HG03439 (cell line): ENCODE results near the gene CFAP57.

Experiments
- ATAC-seq: cut with Tn5 transposase; IDR thresholded peaks from one replicate; pipeline ENCODE4 v1.9.1; 2021; ENCODE audit warnings: mild to moderate bottlenecking, moderate library complexity; ENCODE audit not compliant: unreplicated experiment

Gene CFAP57

DNA sequence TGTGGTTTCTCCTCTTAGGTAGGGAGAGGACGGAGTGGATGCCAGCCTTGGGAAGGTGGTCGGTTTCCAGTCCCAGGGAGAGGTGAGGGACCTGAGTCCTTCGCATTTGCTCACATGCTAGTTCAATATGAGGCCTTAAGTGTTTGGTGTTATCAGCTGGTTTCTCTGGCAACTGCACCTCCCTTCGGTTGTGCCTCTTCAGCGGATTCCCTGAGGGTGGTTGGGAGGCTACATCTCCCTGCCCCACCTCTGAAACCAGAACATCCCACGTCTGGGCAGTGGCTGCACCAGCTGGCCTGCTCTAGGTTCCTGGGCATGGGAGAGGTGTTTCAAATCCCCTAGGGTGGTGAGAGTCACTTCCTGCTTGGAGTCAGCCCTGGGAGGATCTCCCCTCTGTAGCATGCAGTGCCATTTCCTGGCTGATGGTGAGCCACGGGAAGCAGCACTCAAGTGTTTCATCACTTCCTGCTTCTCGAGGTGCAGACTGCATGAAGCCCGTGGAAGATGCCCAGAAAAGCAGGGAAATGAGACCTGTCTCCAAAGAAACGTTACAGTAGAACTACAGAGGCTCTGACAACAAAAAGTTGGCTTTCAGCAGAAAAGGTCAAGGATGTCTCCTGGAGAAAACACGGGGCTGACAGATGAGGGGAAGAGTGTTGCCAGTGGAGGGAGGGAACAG lies 102.1 kb downstream of the CFAP57 start:
- no peak for ATAC-seq

DNA sequence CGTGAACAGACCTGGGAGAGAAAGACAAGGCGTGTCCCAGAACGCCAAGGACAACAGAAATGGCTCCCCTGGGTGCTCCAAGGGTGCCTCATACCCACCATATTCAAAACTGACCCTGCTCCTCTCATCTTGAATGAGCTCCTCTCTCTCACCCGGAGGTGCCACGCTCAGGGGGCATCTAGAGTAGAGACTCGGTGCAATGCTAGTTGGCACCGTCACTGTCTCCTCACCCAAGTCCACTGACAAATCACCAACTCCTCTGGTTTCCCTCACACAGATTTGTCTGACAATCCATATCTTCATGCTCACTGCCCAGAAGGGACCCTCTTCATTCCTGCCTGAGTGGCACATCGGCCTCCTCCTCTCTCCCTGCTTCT lies 102.7 kb downstream of the CFAP57 start:
- ATAC-seq, result no peak

DNA sequence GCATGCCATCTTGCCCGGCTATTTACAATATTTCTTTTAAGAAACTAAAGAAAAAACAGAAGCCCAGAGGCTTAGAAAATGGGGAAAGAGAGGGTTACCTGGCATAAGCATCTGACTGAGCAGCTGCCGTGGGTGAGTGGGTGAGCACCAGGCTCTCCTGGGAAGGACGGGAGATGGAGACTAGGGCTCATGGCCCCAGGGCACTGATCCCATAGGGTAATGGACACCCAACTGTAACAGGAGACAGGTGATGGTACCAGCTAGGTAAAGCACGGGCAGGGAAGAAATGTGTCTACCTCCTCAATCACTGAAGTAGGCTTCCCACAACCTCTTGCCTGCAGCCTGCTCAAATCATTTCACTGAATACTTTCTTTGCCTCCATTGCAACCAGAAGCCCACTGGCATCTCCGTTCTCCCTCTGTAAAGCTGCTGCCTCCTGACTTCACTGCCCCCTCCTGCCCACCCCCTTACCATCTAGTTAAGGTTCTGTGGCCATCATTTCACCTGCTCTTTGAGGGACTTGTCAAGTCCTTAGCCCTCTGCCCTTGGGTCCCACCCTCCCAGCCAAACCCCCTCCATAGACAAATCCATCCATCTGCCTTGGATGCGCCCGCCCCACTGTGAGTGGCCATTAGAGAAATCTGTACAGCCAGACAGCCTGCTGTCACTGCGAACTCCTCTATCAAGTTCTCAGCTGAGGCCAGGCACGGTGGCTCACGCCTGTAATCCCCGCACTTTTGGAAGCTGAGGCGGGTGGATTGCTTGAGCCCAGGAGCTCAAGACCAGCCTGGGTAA lies 103.9 kb downstream of the CFAP57 start:
- no peak for ATAC-seq

DNA sequence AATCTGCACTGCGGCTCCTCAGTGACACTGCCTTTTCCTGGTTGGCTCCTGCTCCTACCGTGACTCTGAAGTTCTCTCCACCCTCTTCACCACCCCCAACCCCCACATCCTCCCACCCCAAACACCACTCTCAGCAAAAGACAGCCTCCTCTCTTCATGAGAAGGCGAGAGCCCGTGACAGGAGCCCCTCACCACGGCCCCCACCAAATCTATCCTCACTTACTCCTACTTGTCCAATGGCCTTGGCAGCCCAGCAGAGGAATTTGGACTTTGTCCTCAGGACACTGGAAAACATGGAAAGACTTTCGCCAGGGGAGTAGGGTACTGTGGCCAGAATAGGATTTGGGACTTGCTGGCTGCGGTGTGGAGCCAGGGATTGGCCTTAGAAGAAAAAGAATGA lies 104.5 kb downstream of the CFAP57 start:
- no peak for ATAC-seq

DNA sequence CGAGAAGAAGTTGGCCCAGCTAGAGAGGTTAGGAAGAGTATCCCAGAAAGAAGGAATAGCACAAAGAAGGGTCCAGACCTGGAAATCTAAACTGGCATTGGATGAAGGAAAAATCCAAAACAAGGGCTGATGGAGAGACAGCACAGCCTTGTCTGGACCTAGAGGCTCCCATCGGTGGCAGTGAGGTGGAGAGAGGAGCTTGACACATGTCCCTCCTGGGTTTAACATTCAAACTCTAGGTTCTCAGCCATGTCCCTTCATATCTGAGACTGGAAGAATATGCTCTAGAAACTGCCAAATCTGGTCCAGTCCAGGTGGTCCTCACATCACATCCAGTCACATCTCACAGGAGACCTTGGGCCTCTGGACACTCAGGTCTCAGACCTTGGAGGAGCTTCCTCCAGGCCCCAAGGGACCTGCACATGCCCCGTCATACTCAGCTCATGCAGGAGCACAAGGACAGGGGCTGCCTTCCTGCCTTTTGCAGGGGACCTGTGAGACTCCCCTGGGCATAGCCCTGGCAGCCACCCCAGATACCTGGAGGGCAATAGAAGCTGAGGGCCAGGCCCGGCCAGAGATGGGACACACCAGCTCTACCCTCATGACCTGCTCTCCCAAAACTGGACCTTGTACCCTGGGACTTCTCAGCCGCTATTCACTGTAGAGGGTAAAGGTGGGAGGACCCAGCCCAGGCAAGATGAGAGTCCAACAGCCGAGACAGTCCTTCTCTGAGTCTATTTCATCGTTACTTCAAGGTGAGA lies 105.2 kb downstream of the CFAP57 start:
- no peak for ATAC-seq

DNA sequence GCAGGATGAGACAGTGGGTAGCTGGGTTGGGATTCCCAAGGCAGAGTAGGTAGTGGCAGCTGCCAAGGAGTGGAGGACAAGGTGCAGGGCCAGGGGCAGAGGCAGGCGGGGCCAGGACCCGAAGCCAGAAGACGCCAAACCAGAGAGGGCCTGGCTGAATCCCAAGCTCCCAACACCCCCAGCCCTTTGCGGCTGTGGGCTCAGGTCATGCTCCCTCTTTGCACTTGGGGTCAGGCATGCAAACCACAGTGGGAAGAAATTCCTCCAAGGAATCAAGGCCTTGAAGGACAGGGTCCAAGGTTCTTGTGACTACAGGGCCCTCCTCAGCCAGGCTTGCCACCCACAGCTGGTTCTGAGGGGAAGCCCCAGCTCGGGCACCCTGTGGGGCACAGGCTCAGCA lies 107.0 kb downstream of the CFAP57 start:
- ATAC-seq, result no peak

DNA sequence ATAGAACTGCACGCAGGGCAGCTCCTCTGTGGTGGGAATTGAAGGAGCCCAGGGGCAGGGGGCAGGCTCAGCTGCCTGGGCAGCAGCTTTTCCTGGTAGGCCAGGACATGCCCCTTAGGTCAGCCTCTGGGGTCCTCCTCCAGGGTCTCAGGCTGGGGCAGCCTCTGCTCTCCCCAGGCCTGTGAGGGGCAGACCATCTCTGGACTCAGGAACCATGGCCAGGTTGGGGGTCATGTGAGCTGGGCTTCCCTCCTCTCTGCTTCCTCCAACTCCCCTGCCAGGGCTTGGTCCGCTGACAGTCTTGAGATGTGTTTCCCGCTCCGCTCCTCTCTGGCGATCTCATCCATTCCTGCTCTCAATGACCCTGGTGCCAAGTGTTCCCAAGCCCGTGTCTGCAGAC lies 107.5 kb downstream of the CFAP57 start:
- ATAC-seq, result no peak

DNA sequence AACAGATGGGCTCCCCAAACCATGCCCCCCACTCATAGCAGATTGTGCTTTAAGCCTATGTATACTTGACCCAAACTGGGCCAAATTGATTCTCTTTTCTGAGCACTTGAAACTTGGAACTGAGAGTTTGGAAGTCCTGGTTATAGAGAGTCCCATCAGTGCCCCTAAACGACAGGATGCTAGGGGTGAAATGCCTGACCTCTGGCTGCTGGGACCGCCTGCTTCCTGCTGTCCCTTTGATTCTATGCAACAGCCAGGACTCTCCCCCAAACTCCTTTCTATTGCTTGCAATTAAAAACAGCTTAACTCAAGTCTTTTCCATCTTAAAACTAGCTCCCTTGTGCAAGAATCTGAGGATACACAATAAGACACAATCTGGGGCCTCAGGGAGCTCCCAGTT lies 108.6 kb downstream of the CFAP57 start:
- ATAC-seq, result no peak

DNA sequence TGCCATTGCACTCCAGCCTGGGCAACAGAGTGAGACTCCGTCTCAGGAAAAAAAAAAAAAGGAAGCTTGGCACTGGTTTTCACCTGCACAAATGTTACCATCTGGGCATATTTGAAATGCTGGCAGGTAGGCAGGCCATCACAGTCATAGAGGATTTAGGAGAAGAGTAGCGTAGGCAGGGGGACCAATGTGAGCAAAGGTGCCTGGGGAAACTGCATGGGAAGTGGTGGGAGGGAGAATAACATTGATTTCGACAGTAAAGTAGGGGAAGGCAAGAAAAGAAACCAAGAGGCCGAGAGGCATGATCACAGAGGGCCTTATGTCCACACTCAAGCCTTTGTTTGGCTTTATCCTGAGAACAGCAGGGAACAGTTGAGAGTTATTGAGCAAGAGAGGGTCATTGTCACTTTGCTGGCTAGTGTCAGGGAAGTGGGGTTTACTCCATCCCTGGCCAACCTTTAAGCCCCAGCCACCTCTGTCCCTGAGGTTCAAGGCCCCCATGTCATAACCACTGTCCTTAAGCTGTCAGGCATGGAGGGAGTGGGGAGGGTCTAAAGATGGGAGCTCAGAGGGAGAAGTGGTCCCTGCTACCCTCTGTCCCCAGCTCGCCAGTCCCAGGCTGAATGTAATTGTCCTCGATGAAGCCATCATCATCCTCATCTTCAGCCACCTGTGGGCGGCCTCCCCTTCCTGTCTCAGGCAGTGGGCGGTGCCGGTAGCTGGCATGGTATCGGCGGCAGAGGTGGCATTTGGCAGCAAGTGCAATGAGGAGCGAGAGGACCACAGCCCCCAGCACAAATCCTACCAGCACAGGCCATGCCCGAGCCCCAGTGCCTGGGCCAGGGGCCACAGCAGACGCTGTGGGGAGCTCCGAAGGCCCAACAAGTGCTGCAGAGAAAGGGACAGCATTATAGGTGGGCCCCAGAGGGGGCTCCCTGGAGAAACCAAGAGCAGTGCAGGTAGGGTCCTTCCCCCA lies 110.4 kb downstream of the CFAP57 start:
- no peak for ATAC-seq

DNA sequence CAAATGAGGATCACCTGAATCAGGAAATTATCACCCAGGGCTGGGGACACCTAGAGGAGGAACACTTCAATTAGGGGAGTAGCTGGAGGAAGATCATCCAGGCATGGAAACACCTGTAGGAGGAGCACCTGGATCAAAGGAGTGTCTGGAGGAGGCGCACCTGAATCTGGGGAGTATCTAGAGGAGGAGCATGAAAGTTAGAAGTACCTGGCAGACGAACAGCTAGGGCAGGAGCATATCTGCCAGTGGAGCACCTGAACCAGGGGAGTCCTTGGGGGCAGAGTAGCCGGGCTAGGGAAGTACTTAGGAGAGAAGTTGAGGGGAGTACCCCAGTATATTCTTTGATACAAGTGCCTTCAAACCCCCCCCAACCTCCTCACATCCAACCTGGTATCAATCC lies 111.9 kb downstream of the CFAP57 start:
- no peak for ATAC-seq

DNA sequence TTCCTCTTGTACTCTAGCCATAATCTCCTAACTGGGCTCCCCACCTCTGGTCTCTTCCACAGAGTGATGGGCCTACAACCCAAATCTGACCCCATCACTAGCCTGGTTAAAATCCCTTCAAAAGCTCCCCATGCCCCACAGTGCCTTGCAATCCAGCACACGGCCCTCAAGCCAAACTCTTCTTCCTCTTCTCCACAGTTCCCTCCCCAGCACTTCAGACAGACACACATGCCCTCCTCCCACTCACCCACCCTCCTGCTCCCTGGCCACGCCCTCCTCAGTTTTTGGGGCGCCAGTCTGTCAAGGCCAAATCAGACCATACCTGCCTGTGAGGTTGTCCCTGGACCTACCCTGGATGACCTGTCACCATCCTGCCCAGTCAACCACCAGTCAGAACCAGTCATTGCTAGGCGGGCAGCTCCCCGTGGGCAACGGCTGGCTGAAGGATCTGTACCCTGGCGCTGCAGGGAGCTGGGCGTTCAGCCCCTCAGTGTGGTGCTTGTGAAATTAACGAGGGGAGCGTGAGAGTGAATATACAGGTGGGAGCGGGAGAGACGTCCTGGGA lies 112.5 kb downstream of the CFAP57 start:
- no peak for ATAC-seq

DNA sequence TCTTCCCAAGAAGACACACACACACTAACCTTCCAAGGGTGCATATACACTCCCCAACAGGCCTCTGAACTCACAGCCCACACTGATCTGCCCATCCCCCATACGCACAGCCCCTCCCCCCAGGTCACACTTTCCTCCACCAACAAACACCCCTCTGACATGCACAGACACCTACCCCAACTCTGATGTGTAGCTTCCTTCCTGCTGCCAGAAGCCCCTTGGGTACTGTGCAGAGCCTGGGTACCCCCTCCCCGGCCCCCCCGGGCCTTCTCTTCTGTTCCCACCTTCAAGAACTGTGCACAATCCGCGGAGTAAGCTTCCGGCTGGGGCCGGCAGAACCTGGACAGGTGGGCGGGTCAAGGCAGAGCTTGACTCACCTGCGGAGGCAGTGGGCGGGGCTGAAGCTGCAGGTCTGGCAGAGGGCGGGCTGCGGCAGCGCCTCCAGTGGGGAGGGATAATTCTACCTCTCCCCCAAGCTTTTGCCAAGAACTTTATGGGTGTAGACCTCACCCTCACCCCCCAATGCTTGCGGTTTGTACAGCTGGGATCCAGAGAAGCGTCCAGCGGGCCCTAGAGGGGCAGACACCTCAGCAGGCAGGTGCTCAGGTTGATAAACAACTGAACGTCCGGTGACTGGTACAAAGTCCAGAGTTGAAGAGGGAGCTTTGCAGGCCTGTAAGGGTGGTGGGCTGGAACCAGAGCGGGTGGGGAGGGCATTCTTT lies 113.3 kb downstream of the CFAP57 start, which contains the start of gene C1orf210:
Gene C1orf210 (minus strand): TSS at position 313 of the 722 bp plus-strand sequence. CDS start 2,311 bp downstream, outside the sequence.
- no peak for ATAC-seq

DNA sequence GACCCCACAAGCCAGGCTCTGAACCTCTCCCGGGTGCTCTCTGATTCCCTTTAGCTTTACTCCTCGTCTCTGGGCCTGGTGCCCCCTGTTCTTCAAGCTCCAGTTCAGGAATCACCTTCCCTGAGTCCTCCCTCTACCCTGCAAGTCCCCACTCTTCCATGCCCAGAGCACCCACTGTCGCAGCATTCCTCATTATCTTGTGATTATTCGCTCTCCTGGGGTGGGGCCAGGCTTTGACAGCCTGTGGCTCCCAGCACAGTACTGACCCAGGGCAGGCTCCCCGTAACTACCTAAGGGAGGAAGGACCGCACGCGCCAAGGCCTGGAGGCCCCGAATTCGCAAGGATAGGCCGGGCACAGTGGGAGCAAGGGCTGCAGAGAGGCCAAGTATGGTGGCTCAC lies 114.0 kb downstream of the CFAP57 start:
- ATAC-seq, result no peak

DNA sequence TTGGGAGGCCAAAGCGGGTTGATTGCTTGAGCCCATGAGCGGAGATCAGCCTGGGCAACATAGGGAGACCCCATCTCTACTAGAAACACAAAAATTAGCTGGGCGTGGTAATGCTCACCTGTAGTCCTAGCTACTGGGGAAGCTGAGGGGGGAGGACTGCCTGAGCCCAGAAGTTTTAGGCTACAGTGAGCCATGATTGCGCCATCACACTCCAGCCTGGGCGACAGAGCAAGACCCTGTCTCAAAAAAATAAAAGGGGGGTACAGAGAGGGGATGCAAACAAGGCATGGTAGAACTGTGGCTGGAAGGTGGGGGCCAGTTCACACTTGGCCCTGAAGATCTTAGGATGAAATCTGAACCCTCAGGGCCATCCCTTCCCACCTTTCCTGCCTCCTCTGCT lies 114.4 kb downstream of the CFAP57 start:
- ATAC-seq, result no peak

DNA sequence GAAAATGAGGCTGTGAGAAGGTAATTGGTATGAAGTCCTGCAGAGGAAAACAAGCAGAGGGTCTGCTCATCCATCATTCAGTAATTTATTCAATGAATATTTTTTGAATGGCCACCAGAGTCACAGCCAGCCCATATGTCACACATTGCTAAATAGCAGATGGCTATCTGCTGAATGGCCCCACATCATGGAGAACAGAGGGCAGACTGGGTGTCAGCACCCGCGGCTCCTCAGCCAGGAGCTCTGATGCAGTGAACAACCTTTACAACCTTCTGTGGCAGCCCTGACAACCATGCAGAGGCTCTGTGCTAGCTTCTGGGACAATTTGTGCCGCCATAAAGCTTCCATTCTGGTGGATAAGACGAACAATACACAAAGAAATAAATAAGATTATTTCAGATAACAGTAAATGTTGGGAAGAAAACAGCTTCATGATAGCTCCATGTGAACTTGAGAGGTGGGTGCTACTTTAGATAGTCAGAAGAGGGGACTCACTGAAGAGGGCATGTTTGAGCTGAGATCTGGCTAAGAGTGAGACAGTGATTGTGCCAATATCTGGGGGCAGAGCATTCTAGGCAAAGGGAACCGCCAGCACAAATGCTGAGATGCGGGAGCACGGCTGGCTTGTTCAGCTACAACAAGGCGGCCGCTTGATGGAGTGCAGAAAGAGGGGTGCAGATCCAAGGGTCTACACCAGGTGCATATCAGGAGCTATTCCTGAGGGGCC lies 116.1 kb downstream of the CFAP57 start:
- ATAC-seq, result no peak

DNA sequence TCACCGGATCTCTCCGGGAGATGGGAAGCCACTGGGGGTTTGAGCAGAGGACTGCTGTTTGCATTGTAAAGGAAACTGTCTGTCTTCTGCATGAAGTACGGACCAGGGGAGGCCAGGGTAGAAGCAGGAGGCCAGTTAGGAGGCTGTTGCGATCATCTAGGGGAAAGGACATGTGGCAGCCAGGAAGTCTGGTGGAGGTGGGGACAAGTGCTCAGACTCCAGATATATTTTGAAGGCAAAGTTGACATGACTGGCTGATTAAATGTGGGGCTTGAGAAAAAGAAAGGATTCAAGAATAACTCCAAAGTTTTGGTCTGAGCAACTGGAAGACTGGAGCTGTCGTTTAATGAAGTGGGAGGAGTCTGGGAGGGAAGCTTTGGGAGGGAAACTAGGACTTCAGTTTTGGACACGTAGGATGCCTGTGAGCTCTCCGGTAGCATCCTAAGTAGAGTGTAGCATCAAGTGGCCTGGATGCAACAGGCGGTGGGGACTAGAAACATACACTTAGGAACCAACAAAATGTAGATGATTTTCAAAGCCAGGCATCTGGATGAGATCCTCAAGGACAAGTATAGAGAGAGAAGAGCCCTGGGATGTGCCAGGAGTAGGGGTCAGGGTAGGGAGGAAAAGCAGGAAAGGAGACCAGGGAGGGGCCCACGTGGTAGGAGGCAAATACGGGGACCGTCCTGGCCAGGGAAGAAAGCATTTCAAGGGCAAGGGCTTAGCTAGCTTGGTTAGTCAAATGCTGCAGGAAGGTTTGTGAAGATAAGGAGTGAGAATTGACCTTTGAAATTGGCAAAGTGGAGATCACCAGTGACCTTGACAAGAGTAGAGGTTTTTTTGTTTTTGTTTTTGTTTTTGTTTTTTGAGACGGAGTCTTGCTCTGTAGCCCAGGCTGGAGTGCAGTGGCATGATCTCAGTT lies 116.9 kb downstream of the CFAP57 start:
- no peak for ATAC-seq

DNA sequence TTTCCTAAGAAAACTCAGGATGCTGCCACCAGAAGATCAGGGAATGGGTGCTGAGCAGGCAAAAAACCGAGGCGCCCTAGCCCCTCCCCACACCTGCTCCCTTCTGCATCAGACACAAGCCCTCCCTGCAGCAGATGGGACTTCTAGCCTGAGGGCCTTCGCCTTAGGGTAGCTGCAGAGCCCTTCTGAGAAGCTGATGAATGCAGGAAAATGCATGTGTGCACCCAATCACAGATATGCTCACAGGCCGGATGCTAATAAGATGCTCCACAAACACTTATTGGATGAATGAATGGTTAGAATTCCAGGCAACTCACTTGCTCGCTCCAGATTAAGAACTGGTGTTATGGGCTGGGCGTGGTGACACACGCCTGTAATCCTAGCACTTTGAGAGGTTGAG lies 120.1 kb downstream of the CFAP57 start:
- ATAC-seq, result no peak

DNA sequence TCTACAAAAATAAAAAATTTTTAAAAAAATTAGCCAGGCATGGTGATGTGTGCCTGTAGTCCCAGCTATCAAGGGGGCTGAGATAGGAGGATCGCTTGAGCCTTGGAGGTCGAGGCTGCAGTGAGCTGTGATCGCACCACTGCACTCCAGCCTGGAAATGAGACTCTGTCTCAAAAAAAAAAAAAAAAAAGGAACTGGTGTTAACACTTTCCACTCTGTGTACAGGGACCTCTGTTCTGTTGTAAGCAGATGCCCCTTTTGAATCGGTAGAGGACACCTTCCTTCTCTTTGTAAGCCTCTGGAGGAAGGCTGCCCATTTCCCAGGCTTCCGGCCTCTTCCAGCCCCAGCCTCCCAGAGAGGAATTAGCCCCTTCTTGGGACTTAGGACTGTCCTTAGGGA lies 120.5 kb downstream of the CFAP57 start:
- no peak for ATAC-seq
